Stimulated activated naive CD8-positive, alpha-beta T cell treated with anti-CD3 and anti-CD28 coated beads, Interleukin-15, Interleukin-2, amounts not matched to agents 100 ng/mL and 50 ng/mL, for 24 hours (primary cell): ENCODE measurements around the gene NRARP.

Experiments
- H3K27ac Mint-ChIP-seq: one replicate; pipeline ENCODE4 v1.8.0; 2021; ENCODE audit warnings: mild to moderate bottlenecking, mixed read lengths
- H3K27me3 Mint-ChIP-seq: one replicate; pipeline ENCODE4 v1.8.0; 2021; ENCODE audit warnings: mixed read lengths
- H3K36me3 Mint-ChIP-seq: one replicate; pipeline ENCODE4 v1.8.0; 2021; ENCODE audit warnings: low read depth, mixed read lengths
- H3K4me1 Mint-ChIP-seq: one replicate; pipeline ENCODE4 v1.8.0; 2021; ENCODE audit warnings: low read depth, mixed read lengths
- H3K4me3 Mint-ChIP-seq: one replicate; pipeline ENCODE4 v1.8.0; 2021; ENCODE audit warnings: mild to moderate bottlenecking, mixed read lengths
- H3K9me3 Mint-ChIP-seq: one replicate; pipeline ENCODE4 v1.8.0; 2021; ENCODE audit warnings: mixed read lengths

The NRARP gene

DNA sequence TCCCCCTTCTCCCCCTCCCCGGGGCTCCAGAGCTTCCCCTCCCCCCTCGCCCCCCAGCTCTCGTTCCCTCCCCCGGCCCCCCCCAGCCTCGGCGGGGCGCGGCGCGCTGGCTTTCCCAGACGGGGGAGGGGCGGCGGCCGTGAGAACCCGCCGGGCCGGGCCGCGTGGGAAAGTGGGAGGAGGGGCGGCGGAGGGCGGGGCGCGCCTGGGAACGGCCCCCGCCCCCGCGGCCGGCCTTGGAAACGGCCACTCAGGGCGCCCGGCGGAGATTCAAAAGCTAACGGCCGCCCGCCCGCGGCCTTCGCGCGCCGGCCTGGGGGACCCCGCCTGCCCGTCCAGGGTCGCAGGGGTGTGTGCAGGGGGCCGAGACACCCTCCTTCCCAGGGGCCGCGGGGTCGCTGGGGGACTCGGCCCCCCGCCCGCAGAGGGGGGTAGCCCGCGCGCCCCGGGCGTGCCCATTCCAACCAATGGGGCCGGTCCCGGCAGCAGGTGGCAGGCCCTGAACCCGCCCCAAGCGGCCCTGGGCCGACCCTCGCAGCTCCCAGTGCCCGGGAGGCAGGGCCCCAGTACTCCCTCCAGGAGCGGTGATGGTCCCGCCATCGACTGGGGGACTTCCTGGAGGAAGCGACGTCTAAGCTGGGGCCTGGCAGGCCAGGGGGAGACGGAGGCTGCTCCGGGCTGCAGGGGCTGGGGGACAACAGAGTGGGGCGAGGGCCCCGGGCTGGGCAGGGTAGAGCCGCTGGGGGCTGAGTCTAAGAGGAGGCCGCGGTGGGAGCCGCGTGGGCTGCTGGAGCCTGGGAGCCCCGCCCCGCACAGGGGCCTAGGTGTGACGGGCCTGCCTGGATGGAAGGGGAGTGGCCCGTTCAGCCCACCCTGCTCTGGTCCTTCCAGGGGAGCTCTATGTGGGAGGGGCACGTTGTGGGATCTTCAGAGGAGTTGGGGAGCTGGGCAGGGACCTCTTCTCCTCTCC, 14.2 kb upstream of the NRARP start:
- Mint-ChIP-seq H3K36me3 (no peaks in the 10 kb centered on the region), H3K4me3 (no peak overlapping the region), H3K27ac (no peak overlapping the region), H3K4me1 (peaks cover 4% of the 10 kb centered on the region), H3K9me3 (no peaks in the 10 kb centered on the region), H3K27me3 (no peaks in the 10 kb centered on the region)

GRCh38 chr9:137315581-137316011, 13.5 kb upstream of the NRARP start:
- no peaks in the 10 kb centered on the region for H3K36me3 Mint-ChIP-seq
- H3K9me3 Mint-ChIP-seq: no peaks in the 10 kb centered on the region
- H3K4me3 Mint-ChIP-seq: no peak overlapping the region
- peaks cover 2% of the 10 kb centered on the region for H3K4me1 Mint-ChIP-seq
- H3K27ac Mint-ChIP-seq: no peak overlapping the region
- no peaks in the 10 kb centered on the region for H3K27me3 Mint-ChIP-seq

DNA sequence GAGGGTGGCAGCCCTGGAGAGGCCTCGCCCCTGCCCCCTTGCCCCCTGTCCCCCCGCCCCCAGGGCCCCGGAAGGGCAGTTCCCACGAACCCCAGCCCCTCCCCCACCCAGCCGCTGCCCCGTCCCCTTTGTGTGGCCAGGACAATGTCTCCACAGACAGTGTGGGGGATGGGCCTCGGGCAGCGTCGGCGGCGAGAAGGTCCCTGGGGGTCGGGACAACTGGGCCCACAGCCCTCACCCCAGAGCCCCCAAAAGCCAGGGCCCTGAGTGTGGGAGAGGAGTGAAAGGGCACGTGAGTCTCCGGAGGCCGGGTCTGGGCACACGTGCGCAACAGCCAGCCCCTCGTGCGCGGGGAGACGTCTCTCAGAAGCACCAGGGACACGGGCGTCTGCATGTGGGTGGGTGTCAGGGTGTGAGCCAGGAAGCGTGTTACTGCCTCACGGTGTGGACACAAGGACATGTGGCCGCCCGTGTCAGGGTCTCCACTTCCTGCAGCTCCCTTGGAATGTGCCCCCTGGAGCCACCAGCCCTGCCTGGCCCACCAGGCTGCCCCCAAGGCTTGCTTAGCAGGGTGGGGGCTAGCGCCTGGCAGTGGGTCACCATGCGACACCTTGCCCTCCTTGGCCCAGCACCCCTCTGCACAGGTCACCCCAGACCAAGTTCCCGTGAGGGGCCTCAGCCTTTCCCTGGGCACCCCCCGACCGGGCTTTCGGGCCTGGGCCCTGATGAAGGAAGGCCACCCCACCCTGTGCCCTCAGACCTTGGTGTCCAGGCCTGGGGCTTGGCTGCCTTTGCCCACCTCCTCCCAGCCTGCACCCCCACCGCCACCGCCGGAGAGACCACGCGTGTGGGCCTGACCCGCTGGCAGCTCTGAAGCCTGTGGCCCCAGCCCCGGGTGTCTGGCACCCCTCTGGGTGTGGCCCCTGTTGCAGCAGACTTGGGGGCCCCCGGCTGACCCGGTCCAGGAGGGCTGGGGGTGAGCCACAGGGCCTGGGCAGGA, 12.8 kb upstream of the NRARP start:
- H3K27ac Mint-ChIP-seq: no peak overlapping the region
- H3K9me3 Mint-ChIP-seq: no peaks in the 10 kb centered on the region
- no peak overlapping the region for H3K4me3 Mint-ChIP-seq
- no peaks in the 10 kb centered on the region for H3K27me3 Mint-ChIP-seq
- H3K36me3 Mint-ChIP-seq: no peaks in the 10 kb centered on the region
- H3K4me1 Mint-ChIP-seq: no peaks in the 10 kb centered on the region

GRCh38 chr9:137313956-137314560, 12.0 kb upstream of the NRARP start:
- Mint-ChIP-seq H3K9me3 (no peaks in the 10 kb centered on the region), H3K4me1 (no peaks in the 10 kb centered on the region), H3K27ac (no peak overlapping the region), H3K36me3 (no peaks in the 10 kb centered on the region), H3K27me3 (no peaks in the 10 kb centered on the region), H3K4me3 (no peak overlapping the region)

- Mint-ChIP-seq H3K27me3 (no peaks in the 10 kb centered on the region), H3K27ac (no peak overlapping the region), H3K4me3 (no peak overlapping the region), H3K36me3 (no peaks in the 10 kb centered on the region), H3K9me3 (no peaks in the 10 kb centered on the region), H3K4me1 (no peaks in the 10 kb centered on the region)
Measured at GRCh38 chr9:137313326-137313936, 11.4 kb upstream of the NRARP start.

DNA sequence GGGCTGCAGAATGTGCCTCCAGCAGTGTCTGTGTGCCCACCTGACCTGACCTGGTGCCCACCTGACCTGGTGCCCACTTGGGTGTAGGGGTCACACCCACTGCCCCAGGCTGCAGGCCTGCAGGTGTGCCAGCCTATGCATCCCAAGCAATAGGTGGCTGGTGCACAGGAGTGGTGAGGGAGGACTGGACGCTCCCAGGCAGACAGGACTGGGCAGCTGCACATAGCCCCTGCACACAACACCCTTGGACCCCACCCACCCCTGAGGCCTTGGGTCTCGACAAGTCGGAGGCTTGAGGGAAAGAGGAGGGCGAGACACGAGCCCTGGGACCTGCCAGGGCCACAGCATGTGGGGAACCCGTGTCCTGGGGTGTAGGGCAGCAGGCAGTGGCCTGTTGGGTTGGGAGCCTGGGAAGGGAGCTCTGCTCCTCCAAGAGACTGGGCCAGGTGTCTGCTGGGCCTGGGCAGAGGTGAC, 10.8 kb upstream of the NRARP start:
- no peaks in the 10 kb centered on the region for H3K27me3 Mint-ChIP-seq
- H3K9me3 Mint-ChIP-seq: no peaks in the 10 kb centered on the region
- H3K4me1 Mint-ChIP-seq: no peaks in the 10 kb centered on the region
- no peaks in the 10 kb centered on the region for H3K36me3 Mint-ChIP-seq
- no peak overlapping the region for H3K4me3 Mint-ChIP-seq
- H3K27ac Mint-ChIP-seq: no peak overlapping the region

DNA sequence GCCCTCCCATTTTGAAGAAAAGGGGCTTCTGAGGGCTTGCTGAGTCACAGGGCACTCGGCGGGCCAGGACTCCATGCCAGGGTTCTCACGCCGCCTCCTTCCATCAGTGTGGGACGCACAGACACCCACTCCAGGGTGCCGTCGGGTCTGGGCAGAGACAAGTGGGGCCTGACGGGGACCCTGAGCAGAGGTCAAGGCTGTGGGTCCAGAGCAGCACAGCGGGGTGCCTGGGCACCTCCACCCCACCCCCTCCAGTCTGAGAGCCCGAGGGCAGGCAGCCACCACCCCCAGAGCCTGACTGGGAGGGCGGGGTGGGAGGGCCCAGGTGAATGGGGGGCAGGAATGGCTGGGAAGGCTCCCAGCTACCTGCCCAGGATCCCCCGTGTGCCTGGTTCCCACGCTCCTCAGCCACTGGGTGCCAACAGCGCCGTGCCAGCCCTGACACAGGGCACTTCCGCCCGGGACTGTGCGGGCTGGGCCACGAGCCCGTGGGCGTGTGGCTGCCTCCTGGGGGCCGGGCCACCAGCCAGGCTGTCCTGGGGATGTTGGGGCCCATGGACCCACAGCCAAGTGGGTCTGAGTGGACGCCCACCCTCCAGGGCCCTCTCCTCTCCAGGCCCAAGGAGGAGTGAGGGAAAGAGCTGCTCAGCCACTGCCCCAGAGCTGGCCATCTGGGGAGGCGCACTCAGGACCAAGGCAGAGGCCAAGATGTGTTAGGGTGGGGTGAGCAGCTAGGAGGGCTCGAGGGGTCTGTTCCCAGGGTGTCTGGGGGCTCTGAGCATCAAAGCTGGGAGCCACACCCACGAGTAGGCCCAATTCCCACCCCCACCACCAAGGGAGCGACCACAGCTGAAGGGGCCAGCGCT, 10.1 kb upstream of the NRARP start:
- Mint-ChIP-seq H3K36me3 (no peaks in the 10 kb centered on the region), H3K4me1 (peaks cover 5% of the 10 kb centered on the region), H3K27me3 (no peaks in the 10 kb centered on the region), H3K9me3 (no peaks in the 10 kb centered on the region), H3K27ac (no peak overlapping the region), H3K4me3 (no peak overlapping the region)

- Mint-ChIP-seq H3K27ac (no peak overlapping the region), H3K36me3 (no peaks in the 10 kb centered on the region), H3K27me3 (no peaks in the 10 kb centered on the region), H3K4me3 (no peak overlapping the region), H3K9me3 (no peaks in the 10 kb centered on the region), H3K4me1 (peaks cover 11% of the 10 kb centered on the region)
Measured at GRCh38 chr9:137311171-137311985, 9.3 kb upstream of the NRARP start.

- Mint-ChIP-seq H3K27ac (no peak overlapping the region), H3K4me1 (peaks cover 14% of the 10 kb centered on the region), H3K27me3 (no peaks in the 10 kb centered on the region), H3K36me3 (no peaks in the 10 kb centered on the region), H3K9me3 (no peaks in the 10 kb centered on the region), H3K4me3 (no peak overlapping the region)
Measured at GRCh38 chr9:137310189-137311052, 8.3 kb upstream of the NRARP start.

GRCh38 chr9:137309368-137310188, 7.5 kb upstream of the NRARP start:
- Mint-ChIP-seq H3K9me3 (no peaks in the 10 kb centered on the region), H3K27ac (no peak overlapping the region), H3K27me3 (no peaks in the 10 kb centered on the region), H3K36me3 (no peaks in the 10 kb centered on the region), H3K4me1 (peaks cover 17% of the 10 kb centered on the region), H3K4me3 (no peak overlapping the region)

- Mint-ChIP-seq H3K9me3 (no peaks in the 10 kb centered on the region), H3K27ac (no peak overlapping the region)
Measured at GRCh38 chr9:137308057-137308619, 6.1 kb upstream of the NRARP start.

More at GRCh38 chr9:137308057-137308619, 6.1 kb upstream of the NRARP start:
- Mint-ChIP-seq H3K36me3 (no peaks in the 10 kb centered on the region), H3K27me3 (no peaks in the 10 kb centered on the region), H3K4me1 (peaks cover 17% of the 10 kb centered on the region), H3K4me3 (no peak overlapping the region)
